GM12874 (cell line): Measurements from ENCODE around the gene FIS1.

Experiments used
- TF ChIP-seq, protein P1 (sequence below): IDR thresholded peaks from 2 replicates; pipeline ENCODE4 v1.5.1; 2011; ENCODE audit warnings: low read depth, mild to moderate bottlenecking, control low read depth, low read length, moderate library complexity; ENCODE audit not compliant: insufficient read depth

FIS1 gene

DNA sequence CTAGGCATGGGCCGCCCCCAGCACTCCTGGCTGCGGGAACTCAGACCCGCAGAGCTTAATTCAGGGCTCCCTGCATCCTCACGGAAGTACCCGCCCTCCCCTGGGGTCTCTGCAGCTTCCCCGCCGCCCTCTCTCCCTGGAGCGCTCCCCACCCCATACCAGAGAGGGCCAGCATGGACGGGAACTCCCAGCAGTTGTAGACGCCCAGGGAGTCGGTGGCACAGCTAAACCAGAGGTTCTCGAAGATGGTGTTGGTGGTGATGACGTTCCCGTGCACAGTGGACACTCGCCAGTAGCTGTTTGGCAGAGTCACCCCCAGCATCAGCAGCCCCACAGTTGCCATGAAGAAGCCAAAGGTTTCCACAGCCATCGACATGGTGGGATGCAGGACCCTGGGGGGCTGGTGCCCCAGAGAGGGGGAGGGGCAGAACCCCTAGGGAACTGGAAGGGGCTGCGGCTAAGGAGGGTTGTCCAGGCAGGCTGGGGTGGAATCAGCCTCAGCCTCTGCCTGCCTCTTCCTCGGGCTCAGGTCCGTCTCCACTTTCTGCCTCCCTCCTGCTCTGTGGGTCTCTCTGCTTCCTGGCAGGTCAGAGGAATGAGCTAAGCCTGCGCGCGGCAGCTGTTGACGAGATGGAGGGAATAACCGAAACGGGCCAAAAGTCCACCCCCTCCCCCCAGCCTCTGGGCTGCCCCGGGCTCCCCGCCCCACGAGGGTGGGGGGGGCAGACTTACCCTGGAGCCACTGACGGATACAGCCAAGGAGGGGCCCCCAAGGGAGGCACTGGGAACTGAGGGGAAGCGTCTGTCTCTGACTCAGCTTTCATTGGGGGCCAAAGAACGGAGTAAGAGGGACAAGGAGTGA, 7.4 kb downstream of the FIS1 start, which contains the start of gene CLDN15:
CLDN15 (minus strand) TSS at position 597 of the 862 bp plus-strand sequence; CDS start at position 376, 221 bp downstream.
- TF ChIP-seq, protein P1, sequence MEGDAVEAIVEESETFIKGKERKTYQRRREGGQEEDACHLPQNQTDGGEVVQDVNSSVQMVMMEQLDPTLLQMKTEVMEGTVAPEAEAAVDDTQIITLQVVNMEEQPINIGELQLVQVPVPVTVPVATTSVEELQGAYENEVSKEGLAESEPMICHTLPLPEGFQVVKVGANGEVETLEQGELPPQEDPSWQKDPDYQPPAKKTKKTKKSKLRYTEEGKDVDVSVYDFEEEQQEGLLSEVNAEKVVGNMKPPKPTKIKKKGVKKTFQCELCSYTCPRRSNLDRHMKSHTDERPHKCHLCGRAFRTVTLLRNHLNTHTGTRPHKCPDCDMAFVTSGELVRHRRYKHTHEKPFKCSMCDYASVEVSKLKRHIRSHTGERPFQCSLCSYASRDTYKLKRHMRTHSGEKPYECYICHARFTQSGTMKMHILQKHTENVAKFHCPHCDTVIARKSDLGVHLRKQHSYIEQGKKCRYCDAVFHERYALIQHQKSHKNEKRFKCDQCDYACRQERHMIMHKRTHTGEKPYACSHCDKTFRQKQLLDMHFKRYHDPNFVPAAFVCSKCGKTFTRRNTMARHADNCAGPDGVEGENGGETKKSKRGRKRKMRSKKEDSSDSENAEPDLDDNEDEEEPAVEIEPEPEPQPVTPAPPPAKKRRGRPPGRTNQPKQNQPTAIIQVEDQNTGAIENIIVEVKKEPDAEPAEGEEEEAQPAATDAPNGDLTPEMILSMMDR, result no peak

DNA sequence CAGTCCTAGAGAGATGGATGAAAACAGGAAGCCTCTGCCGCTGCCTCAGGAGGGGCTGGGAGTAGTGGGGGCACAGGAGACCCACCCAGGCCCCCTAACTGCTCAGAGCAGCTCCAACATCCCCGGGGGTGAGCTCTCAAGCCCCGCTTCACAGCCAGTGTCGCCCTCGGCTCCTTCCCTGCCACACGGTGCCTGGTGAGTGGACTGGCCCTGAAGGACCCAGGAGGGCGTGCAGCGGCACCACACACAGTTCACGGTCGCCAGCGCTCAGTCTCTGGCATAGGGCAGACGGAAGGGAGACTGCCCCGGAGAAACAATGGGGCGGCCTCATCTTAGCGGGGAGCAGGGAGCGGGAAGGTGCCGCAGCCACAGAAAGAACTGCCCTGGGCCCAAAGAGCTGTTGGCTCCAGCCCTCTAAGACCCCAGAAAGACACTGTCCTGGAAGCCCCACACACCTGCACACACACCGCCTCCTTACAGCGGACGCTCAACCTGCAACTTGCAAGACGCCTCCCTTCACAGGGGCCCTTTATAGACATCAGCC, 8.5 kb downstream of the FIS1 start:
- TF ChIP-seq, protein P1, result no peak

DNA sequence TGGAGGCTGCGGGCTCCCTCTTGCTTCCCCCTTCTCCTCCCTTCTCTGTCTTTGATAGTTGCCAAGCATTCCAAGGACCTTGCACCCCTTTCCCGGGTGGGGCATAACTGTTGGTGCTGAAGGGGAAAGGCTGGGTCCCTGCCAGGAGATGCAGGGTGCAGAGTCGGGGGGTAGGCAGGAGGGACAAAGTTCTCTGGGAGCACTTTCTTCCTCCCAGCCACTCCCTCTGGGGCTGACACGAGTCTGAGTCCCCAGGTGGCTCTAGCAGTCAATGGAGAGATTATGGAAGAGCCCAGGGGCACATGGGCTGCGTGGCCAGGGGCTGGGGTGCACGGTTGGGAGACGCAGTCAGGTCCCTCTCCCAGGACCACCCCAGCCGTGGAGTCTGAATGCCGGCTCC, 9.4 kb downstream of the FIS1 start:
- TF ChIP-seq, protein P1, result no peak

DNA sequence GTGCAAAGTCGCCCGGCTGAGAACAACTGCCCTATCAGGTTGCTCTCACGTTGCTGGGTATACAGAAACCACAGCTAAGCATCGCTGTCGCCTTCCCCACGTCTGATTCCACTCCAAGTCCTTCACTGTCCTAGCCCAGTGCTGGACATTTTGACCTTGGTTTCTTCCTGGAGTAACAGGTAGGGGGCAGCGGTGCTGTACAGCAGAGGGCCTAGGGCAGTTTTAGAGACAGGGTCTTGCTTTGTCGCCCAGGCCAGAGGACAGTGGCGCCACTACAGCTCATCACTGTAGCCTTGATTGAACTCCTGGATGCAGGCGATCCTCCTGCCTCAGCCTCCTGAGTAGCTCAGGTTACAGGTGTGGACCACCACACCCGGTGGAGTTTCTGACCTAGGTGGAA, 9.8 kb downstream of the FIS1 start:
- TF ChIP-seq, protein P1, result peak; percentile 34; the same call in 1 of the 2 replicates

DNA sequence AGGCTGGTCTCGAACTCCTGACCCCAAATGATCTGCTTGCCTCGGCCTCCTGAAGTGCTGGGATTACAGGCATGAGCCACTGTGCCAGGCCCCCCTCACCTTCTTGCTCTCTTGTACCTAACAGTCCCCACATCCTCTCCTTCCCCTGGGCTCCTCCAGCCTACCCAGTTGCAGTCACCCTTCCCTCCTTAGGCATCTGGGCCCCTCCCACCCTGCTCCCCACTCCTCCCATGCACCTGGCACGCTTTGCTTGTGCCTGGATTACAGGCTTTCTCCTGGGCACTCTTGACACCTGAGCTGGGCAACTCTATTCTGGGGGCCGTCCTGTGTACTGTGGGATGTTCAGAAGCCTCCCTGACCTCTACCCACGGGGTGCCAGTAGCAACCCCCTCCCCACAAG, 10.2 kb downstream of the FIS1 start:
- TF ChIP-seq, protein P1, result no peak

DNA sequence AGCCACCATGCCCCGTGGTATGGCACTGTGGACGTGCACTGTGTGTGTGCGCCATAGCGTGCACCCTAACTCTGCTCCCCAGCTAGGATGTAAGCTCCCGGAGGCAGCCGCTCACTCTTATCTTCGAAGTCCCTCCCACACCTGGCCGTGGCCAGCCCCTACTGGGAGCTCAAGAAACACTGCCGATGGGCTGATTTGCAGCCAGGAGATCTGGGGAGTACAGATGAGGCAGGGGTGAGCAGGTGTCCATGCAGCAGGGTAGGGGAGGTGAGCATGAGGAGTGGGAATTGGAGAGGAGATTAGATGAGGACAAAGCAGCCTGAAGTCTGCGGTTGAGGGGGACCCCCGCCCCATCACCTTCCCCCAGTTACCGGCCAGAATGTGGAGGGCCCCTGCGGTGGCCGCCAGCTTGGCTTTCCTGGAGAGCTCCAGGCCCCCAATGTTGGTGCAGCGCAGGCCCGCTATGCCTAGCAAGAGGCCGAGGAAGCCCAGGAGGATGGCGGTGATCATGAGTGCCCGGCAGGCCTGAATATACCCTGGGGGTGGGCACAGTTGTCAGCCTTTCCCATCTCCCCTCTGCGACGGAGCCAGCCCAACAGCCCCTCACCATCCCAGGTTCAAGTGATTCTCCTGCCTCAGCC, 10.9 kb downstream of the FIS1 start:
- TF ChIP-seq, protein P1, result no peak

DNA sequence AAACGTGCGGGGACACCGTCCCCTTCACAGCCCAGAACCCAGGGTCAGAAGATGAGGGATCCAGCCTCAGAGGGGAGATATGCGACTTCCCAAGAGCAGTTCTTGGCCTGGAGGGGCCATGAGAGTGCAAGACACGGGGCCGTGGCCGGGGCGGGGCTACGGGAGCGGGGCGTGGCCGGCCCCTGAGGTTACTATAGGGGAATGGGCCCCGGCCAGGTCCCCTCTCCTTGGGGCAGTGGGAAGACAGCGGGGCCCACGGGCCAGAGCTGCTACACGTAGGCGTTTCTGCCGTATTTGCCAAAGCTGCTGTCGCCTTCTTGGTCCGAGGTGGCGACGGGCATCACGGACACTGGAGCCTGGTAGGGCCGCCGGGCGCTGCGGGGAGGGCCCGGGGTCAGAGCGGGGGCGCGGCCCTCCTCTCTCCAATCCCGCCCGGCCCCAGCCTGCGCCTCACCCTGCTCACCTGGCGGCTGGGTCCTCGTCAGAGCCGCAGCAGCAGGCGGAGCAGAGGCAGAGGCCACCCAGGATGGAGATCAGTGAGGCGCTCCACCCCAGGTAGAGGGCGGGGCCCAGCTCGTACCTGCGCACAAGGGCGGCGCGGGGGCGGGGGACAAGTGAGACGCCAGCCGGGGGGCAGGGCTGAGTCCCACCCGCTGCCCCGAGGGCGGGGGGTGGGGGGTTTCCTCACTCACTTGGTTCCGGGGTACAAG, 12.6 kb downstream of the FIS1 start:
- TF ChIP-seq, protein P1, result no peak
